Activated CD8-positive, alpha-beta memory T cell treated with anti-CD3 and anti-CD28 coated beads, Interleukin-2, amount 10 ng/mL, durations not matched to agents 7 days and 5 days (primary cell): Measurements from ENCODE around the gene RAB29. TPM values are rescaled to one million over a fixed set of nuclear protein-coding genes. Genes with fewer than 3 reads are reported as not detected.
"Not testable (repeated sequence)": the region's sequence is repeated elsewhere in the genome, so short reads cannot be mapped to it uniquely, and the experiment has no call there.

Source experiments
- ATAC-seq: fragments of 150-1000 bp; cut with Tn5 transposase; one replicate; pipeline ENCODE4 v1.10.0; 2021; ENCODE audit warnings: moderate library complexity
- CTCF ChIA-PET: fragments of 350-600 bp; sonication (Branson Sonifier 250); formaldehyde crosslinking; loops from one replicate; lab custom pipeline; 2021; ENCODE audit warnings: antibody characterized with exemption; lab: Charles Lee
- DNase-seq: peaks from one replicate; pipeline ENCODE4 v3.0.0-alpha.2; 2020
- H3K27ac Mint-ChIP-seq: one replicate; pipeline ENCODE4 v1.8.0; 2021; ENCODE audit warnings: mild to moderate bottlenecking, mixed read lengths
- H3K27me3 Mint-ChIP-seq: one replicate; pipeline ENCODE4 v1.8.0; 2021; ENCODE audit warnings: mixed read lengths
- H3K36me3 Mint-ChIP-seq: one replicate; pipeline ENCODE4 v1.8.0; 2021; ENCODE audit warnings: mild to moderate bottlenecking, mixed read lengths
- H3K4me1 Mint-ChIP-seq: one replicate; pipeline ENCODE4 v1.8.0; 2021; ENCODE audit warnings: mixed read lengths
- H3K4me3 Mint-ChIP-seq: one replicate; pipeline ENCODE4 v1.8.0; 2021; ENCODE audit warnings: mild to moderate bottlenecking, moderate library complexity, mixed read lengths
- H3K9me3 Mint-ChIP-seq: one replicate; pipeline ENCODE4 v1.8.0; 2022; ENCODE audit warnings: low read depth, mixed read lengths
- total RNA-seq, 2 experiments: library from RNA; stranded (reverse); gene quantifications; one replicate each; pipeline ENCODE4 v1.2.3, GENCODE V29; 2021

RAB29 gene
- total RNA-seq, 2 experiments from 2014 or later: 51.0 to 61.4 TPM

DNA sequence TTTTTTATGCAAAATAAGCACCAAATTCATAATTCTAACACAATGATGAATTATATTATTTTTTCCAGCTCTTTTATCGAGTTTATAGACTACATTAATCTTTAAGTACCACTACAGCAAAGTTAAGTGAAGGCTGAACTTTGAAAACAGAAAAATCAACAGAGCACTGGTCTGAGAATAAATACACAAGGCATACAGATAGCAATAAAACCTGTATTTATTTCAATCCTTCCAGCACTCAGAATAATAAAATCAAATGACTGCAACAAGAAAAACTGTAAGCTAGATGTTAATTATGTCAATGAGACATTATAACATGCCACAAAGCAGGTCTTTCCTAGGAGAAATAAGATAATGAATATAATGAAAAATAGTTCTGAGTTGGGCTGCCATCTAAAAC lies 49.8 kb downstream of the RAB29 start:
- Mint-ChIP-seq H3K36me3 (peaks cover 58% of the 10 kb centered on the region), H3K4me3 (no peak overlapping the region), H3K4me1 (peaks cover 18% of the 10 kb centered on the region), H3K27me3 (no peaks in the 10 kb centered on the region), H3K27ac (no peak overlapping the region), H3K9me3 (no peaks in the 10 kb centered on the region)
- CTCF ChIA-PET: interaction anchor here (0.8 to 4.2 kb wide), 4 partner anchors 12 to 196 kb away, joined by 3 to 26 read pairs (median 4); no protein-coding TSS in a partner anchor
- ATAC-seq (no peak), DNase-seq (no peak)

DNA sequence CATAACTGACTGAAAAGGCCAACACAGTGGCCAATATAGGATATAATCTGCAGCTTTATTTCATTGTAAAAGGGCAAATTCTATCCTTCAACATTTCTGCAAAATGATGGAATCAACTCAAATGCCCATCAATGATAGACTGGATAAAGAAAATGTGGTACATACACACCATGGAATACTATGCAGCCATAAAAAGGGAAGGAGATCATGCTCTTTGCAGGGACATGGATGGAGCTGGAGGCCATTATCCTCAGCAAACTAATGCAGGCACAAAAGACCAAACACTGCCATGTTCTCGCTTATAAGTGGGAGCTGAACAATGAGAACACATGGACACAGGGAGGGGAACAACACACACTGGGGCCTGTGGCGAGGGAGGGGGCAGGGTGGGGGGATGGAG lies 54.5 kb downstream of the RAB29 start:
- not testable (repeated sequence) for H3K9me3 Mint-ChIP-seq, DNase-seq, H3K27me3 Mint-ChIP-seq, H3K27ac Mint-ChIP-seq, ATAC-seq, H3K4me3 Mint-ChIP-seq
- H3K36me3 Mint-ChIP-seq: peaks cover 67% of the 10 kb centered on the region
- CTCF ChIA-PET: interaction anchor here (1.0 to 3.2 kb wide), 5 partner anchors 10 to 493 kb away, joined by 3 to 12 read pairs (median 3); partner anchors contain the start of gene TMCC2
- H3K4me1 Mint-ChIP-seq: peaks cover 25% of the 10 kb centered on the region

DNA sequence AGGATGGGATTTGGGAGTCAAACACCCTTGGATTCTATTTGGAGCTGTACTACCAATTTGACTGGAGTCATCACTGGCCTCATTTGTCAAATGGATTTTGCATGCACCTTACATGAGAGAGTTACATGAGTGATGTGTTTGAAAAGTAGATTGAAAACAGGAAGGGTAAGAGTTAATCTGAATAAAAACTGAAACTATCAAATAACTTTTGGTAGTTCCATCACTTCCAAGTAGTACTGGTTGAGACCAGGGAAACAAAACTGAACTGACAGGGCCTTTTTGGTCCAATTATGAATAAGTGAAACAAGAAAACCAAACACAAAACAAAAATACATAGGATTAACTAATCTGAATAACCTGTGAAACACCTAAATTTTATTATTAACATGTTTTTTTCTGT lies 55.5 kb downstream of the RAB29 start:
- H3K9me3 Mint-ChIP-seq: no peaks in the 10 kb centered on the region
- peak overlapping the region; percentile 58 for H3K27ac Mint-ChIP-seq
- H3K4me3 Mint-ChIP-seq: no peak overlapping the region
- CTCF ChIA-PET: interaction anchor here (3.2 kb wide), 1 partner anchor 60 kb away, joined by 12 read pairs; no protein-coding TSS in a partner anchor
- DNase-seq (no peak), ATAC-seq (peak; percentile 42)
- peaks cover 67% of the 10 kb centered on the region for H3K36me3 Mint-ChIP-seq
- no peaks in the 10 kb centered on the region for H3K27me3 Mint-ChIP-seq
- H3K4me1 Mint-ChIP-seq: peaks cover 24% of the 10 kb centered on the region

DNA sequence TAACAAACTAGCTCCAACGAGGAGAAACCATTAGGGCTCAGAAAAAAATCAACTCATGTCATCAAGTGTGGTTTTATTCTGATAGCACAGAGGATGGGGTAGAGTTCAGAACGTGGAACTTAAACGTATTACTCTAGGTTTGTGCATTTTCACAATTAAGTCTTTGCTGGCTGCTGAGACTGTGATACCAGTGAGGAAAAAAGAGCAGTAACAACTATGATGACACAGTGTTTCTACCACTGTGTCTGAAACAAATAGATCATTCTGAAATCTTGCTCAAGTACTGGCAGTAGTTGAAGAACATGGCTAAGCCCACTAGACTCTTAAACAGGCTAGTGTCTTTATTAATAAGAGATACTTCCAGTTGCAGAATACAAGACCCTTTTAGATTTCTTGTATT lies 56.3 kb downstream of the RAB29 start:
- CTCF ChIA-PET: no interaction called here
- Mint-ChIP-seq H3K4me1 (peaks cover 25% of the 10 kb centered on the region), H3K27me3 (no peaks in the 10 kb centered on the region), H3K9me3 (no peaks in the 10 kb centered on the region), H3K27ac (no peak overlapping the region), H3K36me3 (peaks cover 64% of the 10 kb centered on the region), H3K4me3 (no peak overlapping the region)
- ATAC-seq (no peak), DNase-seq (no peak)

Other genes starting within 250 kb of the RAB29 start
- 10 to 100 TPM; 70.9 to 79.7 TPM for gene ELK4, start 143.5 kb downstream of the RAB29 start, total RNA-seq
- not detected for gene SLC45A3, start 95.0 kb downstream of the RAB29 start, total RNA-seq
- 100 to 1,000 TPM; 179 to 211 TPM for gene NUCKS1, start 25.3 kb downstream of the RAB29 start, total RNA-seq
- 10 to 100 TPM; 13.3 to 16.7 TPM for gene SLC41A1, start 37.7 kb upstream of the RAB29 start, total RNA-seq
- under 1 TPM; 0.30 to 0.44 TPM for gene PM20D1, start 74.7 kb upstream of the RAB29 start, total RNA-seq
- gene SLC26A9, start 168.0 kb upstream of the RAB29 start, total RNA-seq: not detected
- gene RAB7B, start 227.9 kb upstream of the RAB29 start, total RNA-seq: not detected
- not detected for gene CTSE, start 248.4 kb upstream of the RAB29 start, total RNA-seq